Measurements from ENCODE around the gene LAMA2. TPM values are rescaled to one million over a fixed set of nuclear protein-coding genes. Genes with fewer than 3 reads are reported as not detected.

Gene LAMA2
- total and polyA plus RNA-seq, 2 of the 8 experiments (the other 6 are each of a cell fraction or from before 2014, with no cell fraction given), result 1.3 to 3.8 TPM

GRCh38 chr6:129335792-129336191 lies 452.9 kb downstream of the LAMA2 start:
- Histone ChIP-seq H3K23ac (ENCODE audit: insufficient read length) (no peak overlapping the region), H2AFZ (ENCODE audit: low read length) (no peak overlapping the region), H2BK15ac (ENCODE audit: low read length) (no peak overlapping the region), H4K8ac (ENCODE audit: extremely low read depth, insufficient read depth, low read length) (no peak overlapping the region), H3K27ac (ENCODE audit: low read depth, low read length) (no peak overlapping the region), H3K9ac (replicated peaks in 1 of 4; ENCODE audit: extremely low read depth in 1 of 4, low read depth in 3 of 4, low read length in 3 of 4) (no peak overlapping the region), H3K18ac (ENCODE audit: extremely low read depth, low read length) (no peak overlapping the region), H3K79me2 (ENCODE audit: control insufficient read depth in 1 of 2, insufficient read depth in 2 of 2, low read length in 2 of 2) (no peaks in the 10 kb centered on the region), H3K79me1 (ENCODE audit: low read depth, low read length) (no peaks in the 10 kb centered on the region; the same call in 1 of the 2 replicates), H3K14ac (ENCODE audit: insufficient read length) (no peak overlapping the region), H4K5ac (ENCODE audit: insufficient read length, low read depth, low read length) (no peak overlapping the region), H2BK20ac (ENCODE audit: low read length) (no peak overlapping the region), H2AK5ac (ENCODE audit: low read depth, low read length) (no peak overlapping the region), H3K4me2 (ENCODE audit: insufficient read depth in 1 of 2, low read depth in 2 of 2, low read length in 2 of 2) (no peak overlapping the region), H4K20me1 (replicated peaks in 1 of 2; ENCODE audit: control insufficient read depth in 1 of 2, insufficient read depth in 2 of 2, low read length in 2 of 2) (no peaks in the 10 kb centered on the region), H2BK120ac (replicated peaks; ENCODE audit: low read depth, low read length) (no peak overlapping the region), H2BK12ac (ENCODE audit: low read depth, low read length) (no peak overlapping the region), H3K36me3 (ENCODE audit: control insufficient read depth in 2 of 4, insufficient read depth in 4 of 4, low read length in 3 of 4) (no peaks in the 10 kb centered on the region), H3K56ac (replicated peaks; ENCODE audit: insufficient read length, low read depth, low read length) (no peak overlapping the region), H3K27me3 (replicated peaks in 1 of 4; ENCODE audit: control insufficient read depth in 3 of 4, extremely low read depth in 1 of 4, insufficient read depth in 3 of 4, low read length in 3 of 4) (no peaks in the 10 kb centered on the region), H2BK5ac (ENCODE audit: low read depth, low read length) (no peak overlapping the region), H3K4ac (replicated peaks; ENCODE audit: insufficient read length, low read depth, low read length) (no peak overlapping the region), H4K91ac (replicated peaks; ENCODE audit: insufficient read length, low read length) (no peak overlapping the region), H3K23me2 (ENCODE audit: low read depth, low read length) (no peaks in the 10 kb centered on the region), H3K4me3 (ENCODE audit: extremely low read depth in 1 of 4, insufficient read depth in 2 of 4, low read depth in 3 of 4, low read length in 4 of 4) (no peak overlapping the region), H3K9me3 (ENCODE audit: insufficient read depth in 2 of 2, low read depth in 1 of 2, low read length in 1 of 2) (no peaks in the 10 kb centered on the region), H3K4me1 (replicated peaks in 1 of 4; ENCODE audit: control insufficient read depth in 3 of 4, insufficient read depth in 4 of 4, low read length in 3 of 4) (peaks cover 0 to 10% (median 1%) of the 10 kb centered on the region in 4 experiments; a peak in 1 of 7 replicates)
- no peak for DNase-seq (ENCODE audit: low read depth in 1 of 2, low spot score in 2 of 2)
- WGBS, 2 experiments (ENCODE audit: extremely low coverage in 1 of 2, insufficient coverage in 1 of 2, insufficient read length in 1 of 2, insufficient replicate concordance in 2 of 2, low coverage in 1 of 2, low lambda C conversion rate in 2 of 2, missing lambda C conversion rate in 1 of 2), result 94% methylated on average over 4 of the region's 4 CpGs; no CpG with 5 or more reads in 1 of the 2 experiments
- CTCF ChIA-PET (ENCODE audit: partially characterized antibody), result no interaction called here
- POLR2A ChIA-PET (ENCODE audit: partially characterized antibody), result no interaction called here
- no peak for FAIRE-seq
- TF ChIP-seq YY1 (IDR thresholded peaks at IDR 0.05; ENCODE audit: low read depth, low read length), result no peak
